Effector CD4-positive, alpha-beta T cell (primary cell): ENCODE measurements around the gene ELF1.
A peak's percentile ranks its signal among the peaks of the same experiment; 100 is the strongest.
"Not testable (repeated sequence)": the region's sequence is repeated elsewhere in the genome, so short reads cannot be mapped to it uniquely, and the experiment has no call there.

Source experiments
- DNase-seq: peaks from one replicate; pipeline ENCODE4 v3.0.0-alpha.2; 2020
- total RNA-seq: gene quantifications from one replicate; lab custom pipeline; 2026; lab: John Stamatoyannopoulos, UW

ELF1 gene
- 529 reads per million, percentile 98 among the genes with 10 or more reads in this experiment for total RNA-seq

GRCh38 chr13:41019011-41019487 is at the start of gene ELF1:
ELF1 (minus strand) TSS chr13:41019316; CDS start chr13:40982054, 37,262 bp downstream.
- DNase-seq: peak; percentile 54

GRCh38 chr13:41065078-41065477 is 46.0 kb upstream of the ELF1 start:
- no peak for DNase-seq

GRCh38 chr13:41064493-41064892 is 45.4 kb upstream of the ELF1 start:
- DNase-seq: no peak

DNA sequence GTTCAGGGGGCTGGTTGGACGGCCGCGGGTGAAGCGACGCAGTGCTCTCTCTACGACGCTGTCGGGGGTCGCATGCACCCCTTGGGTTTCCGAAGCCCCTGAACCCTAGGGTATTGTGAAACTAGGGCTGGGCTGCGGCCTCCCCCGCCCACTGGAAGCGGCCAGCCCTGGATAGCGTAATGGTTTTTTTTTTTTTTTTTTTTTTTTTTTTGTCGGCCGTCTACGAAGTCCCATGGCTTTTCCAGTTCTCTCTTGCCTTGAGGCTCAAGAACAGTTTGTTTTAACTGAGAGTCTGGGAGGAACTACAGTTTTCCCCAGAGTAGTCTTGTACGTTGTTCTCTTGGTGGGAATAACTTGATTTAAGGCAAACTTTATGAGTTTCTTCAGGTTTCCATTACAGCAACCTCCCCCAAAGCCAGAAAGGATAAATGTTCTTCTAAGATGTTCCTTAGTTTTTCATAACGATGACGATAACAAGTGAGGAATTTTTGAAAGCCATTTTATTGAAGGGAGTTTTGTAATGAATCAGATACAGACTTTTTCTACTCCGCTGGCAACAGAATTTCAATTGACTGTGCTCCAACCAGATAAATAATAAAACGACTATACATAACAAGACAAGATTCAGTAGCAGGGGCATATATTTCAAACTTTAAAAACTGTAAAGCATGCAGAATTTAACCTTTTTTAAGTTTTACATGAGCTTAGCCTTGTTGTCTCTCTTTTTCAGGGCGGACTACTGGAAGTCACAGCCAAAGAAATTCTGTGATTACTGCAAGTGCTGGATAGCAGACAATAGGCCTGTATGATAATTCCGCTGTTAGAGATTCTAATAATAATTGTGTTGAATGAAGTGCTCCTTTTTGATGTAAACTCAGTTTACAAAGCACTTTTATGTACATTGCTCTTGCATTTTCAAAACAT is 43.1 kb upstream of the ELF1 start:
- DNase-seq: no peak

DNA sequence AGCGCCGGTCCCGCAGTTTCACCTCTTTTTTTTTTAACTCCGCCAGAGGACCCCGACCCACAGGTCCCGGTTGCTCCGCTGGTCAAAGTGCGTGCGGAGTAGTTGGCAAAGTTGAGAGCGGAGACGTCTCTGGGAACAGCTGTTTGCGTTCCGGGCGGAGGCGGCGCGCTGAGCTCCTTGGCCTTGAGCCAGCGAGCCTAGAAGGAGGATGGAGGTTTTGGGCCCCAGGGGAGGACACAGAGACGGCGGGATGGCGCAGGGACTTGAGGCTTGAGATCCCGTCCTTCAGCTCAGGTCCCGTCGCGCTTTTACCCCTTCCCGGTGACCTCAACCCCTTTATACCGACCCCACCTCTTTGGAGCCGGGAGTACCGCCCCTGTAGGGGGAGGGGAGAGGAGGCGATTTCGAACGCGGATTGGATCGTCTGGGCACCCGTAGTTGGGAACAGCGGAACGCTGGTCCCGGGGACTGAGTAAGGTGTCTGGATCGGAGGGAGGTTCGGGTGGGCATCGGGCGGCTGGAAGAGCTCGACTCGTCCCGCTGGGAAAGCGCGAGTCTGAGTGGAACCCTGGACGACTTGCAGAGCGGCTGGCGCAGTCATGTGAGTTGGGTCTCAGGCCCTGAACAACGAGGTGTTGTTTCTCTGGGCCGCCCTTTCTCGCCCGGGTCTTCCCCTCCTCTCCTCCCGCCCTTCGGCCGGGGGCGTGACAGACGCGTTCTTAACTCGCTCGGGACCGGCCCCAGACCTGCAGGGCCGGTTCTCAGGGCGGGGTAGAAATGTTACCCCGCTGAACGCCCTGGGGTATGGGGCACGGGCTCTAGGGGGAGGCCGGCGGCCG is 42.2 kb upstream of the ELF1 start, which contains the start of gene WBP4:
Gene WBP4, plus strand, starts transcription at position 435 of the 839 bp plus-strand sequence. Its CDS starts 165 bp downstream, at position 600.
- peak; percentile 80 for DNase-seq

DNA sequence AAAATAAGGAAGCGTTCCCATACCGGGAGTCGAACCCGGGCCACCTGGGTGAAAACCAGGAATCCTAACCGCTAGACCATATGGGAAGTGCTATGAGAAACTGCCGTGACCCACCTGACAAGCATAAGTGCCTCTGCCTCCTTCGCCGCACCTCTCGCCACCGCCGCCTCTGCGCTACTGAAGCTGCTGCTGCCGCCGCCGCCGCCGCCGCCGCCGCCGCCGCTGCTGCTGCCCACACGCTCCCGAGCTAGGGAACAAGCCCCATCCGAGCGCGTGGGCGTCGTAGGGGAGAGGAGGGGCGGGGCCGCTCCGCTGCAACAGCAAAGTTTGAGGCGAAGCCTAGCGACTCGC is 41.6 kb upstream of the ELF1 start:
- DNase-seq: peak; percentile 81

DNA sequence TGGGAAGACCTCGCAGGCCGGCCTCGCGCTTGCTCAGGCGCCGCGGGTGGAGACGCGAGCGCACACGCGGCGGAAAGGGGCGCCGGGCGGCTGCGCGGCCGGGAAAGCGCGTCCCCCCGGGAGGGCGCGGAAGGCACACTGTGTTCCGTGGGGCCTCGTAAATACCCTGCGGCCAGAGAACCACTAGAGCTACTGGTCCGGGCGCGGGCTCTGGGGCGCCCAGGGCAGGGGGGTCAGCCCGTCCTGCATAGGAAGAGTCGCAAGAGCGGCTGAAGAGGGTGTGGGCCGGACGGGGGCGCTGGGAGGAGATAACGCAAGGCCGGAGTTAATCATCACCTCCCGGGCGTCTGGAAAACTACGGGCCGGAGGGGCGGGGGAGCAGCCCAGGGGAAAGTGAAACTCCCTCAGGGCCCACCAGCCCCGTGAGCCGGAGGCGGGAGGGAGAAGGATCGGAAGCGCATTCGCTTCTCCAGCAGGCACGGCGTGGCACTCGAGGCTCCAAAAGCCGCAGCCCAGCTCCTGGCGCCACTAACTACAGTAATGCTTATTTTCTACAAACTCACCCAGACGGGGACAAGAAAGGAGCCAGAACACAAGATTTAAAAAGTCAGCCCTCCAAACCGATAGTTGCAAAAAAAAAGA is 41.1 kb upstream of the ELF1 start:
- DNase-seq: peak; percentile 56

DNA sequence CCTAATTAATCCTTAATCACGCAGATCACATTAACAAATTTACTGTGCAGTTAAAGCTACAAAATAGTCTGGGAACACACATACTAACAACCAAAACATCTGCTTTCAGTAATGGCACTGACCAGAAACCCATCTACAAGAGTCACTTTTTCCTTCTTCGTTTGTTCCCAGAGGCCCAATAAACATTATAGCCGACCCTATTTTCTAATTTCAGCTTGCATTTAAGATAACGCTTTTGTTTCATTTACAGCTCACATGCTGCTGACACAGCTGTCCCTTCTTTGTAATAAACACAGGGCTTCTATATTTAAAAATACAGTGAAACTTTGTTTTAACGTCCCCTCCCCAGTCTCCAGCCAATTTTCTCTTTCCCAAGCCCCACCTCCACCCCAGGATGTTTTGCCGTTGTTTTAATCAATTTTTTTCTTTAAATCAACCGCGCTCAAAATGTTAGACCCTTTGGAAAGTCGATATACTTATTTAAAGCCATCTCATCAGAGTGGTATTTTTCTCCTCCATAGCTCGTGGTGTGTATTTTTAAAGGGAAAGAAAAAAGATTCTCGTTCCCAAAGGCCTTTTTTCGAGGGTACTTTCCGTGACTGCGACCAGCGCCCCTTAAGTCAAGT is 40.5 kb upstream of the ELF1 start:
- DNase-seq: no peak

- DNase-seq: no peak
Measured at GRCh38 chr13:41058295-41059070, 39.4 kb upstream of the ELF1 start.

GRCh38 chr13:41056826-41057711 is 38.0 kb upstream of the ELF1 start:
- no peak for DNase-seq

DNA sequence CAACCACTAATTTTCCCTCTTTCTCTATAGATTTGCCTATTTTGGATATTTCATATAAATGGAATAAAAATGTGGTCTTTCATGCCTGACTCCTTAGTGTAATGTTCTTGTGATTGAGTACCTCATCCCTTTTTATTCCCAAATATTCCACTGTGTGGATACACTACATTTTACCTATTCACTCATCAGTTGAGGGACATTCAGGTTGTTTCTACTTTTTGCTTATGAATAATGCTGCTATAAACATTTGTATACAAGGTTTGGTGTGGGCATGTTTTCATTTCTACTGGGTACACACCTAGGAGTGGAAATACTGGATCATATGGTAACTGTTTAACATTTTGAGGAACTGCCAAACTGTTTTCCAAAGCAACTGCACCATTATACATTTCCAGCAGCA is 37.1 kb upstream of the ELF1 start:
- DNase-seq: no peak

DNA sequence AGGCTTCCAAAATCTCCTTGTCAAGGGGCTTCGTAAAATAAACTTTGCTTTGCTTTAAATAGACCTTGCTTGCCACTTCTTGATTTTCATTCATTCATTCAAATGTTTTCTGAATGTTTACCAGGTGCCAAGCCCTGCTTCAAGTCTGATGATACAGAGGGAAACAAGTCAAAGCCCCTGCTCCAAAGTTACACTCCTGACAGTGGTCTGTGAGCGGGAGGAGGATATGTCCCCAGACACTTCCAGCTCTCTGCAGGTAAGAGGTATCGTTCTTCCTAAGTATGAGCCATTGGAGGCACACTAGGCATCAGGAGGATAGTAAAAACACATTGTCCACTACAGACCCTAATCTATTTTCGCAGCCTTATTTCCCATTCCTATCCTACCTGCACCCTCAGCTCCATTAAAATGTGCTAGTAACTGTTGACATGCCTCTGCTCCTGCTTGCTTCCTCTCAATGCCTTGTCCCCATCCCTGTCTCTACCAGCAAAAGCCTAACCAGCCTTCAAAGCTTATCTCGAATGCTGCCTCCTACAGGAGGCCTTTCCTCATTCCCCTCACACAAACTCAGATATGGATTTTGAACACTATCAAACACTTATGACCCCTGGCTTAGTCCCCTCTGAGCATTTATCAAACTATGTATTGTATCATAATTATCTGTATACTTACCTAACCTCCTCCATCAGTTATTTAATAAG is 36.0 kb upstream of the ELF1 start:
- DNase-seq: no peak

GRCh38 chr13:41054212-41054877 is 35.2 kb upstream of the ELF1 start:
- DNase-seq: peak; percentile 42

GRCh38 chr13:41053384-41053826 is 34.3 kb upstream of the ELF1 start:
- no peak for DNase-seq

- no peak for DNase-seq
Measured at GRCh38 chr13:41052441-41052840, 33.3 kb upstream of the ELF1 start.

DNA sequence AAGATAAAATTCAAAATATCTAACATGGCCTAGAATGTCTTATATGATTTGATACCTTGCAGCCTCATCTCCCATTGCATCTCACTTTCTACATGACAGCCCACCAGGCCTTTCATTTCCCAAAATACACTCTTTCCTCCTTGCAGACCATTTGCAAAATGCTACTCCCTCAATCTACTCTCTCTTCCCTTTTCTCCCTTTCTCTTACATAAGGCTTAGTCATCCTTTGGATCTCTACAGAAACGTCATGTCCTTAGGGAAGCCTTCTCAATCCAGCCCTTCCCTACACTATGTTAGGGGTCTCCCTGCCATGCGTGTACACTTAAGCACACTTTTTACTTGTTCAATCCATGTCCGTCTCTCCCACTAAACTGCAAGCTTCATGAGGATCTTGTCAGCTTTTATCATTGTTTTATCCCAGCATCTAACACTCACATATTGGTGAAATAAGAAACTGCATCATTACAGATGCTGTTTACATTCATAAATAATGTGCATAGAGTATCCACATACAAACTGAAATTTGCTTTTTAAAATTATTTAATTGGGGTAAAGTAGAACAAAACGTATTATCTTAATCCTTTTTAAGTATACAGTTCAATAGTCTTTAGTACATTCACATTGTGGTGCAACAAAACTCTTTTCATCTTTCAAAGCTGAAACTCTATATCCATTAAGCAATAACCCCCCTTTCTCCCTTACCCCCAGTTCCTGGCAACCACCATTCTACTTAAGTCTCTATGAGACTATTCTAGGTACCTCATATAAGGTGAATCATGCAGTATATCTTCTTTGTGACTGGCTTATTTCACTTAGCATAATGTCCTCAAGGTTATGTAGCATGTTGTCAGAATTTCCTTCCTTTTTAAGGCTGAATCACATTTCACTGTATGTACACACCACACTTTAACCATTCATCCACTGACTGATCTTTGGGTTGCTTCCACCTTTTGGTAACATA is 30.6 kb upstream of the ELF1 start:
- no peak for DNase-seq

- DNase-seq: no peak
Measured at GRCh38 chr13:41048640-41049039, 29.5 kb upstream of the ELF1 start.

DNA sequence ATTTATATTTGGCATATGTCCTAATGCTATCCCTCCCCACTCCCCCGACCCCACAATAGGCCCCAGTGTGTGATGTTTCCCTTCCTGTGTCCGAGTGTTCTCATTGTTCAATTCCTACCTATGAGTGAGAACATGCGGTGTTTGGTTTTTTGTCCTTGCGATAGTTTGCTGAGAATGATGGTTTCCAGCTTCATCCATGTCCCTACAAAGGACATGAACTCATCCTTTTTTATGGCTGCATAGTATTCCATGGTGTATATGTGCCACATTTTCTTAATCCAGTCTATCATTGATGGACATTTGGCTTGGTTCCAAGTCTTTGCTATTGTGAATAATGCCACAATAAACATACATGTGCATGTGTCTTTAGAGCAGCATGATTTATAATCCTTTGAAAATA is 23.3 kb upstream of the ELF1 start:
- DNase-seq: not testable (repeated sequence)
